Measurements from ENCODE around the gene KIRREL3. TPM values are rescaled to one million over a fixed set of nuclear protein-coding genes. Genes with fewer than 3 reads are reported as not detected.
"Not testable (repeated sequence)": the region's sequence is repeated elsewhere in the genome, so short reads cannot be mapped to it uniquely, and the experiment has no call there.

Gene KIRREL3
- total RNA-seq, 1 experiment from 2014 or later, result 2.2 TPM

DNA sequence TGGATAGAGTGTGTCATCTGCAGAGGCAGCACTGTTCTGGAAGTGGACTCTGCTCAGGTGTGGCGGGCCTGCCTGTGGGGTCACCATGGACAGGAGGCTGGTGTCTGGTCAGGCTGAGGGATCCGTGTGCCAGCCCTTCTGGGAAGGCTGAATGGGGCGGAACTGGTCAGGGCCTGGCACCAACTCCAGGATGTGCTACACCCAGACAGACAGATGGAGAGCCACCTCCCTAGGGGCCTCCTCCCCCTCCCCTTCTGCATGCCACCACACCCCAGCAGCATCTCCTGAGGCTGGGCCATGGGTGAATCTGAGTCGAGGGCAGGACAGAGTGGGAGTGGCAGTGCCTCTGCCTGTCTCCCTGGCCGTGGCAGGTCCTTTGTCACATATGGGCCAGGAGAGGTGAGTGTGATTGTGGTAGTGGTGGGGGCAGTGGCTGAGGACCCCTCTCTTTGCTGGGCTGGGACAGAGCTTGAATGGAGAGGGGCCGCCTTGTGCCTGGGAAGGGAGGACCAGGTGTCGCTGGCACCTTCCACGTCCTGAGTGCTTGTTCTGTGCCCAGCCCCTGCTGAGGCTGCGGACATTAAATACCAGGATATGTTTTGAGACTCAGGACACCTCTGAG lies 616.0 kb downstream of the KIRREL3 start:
- no peak for DNase-seq

DNA sequence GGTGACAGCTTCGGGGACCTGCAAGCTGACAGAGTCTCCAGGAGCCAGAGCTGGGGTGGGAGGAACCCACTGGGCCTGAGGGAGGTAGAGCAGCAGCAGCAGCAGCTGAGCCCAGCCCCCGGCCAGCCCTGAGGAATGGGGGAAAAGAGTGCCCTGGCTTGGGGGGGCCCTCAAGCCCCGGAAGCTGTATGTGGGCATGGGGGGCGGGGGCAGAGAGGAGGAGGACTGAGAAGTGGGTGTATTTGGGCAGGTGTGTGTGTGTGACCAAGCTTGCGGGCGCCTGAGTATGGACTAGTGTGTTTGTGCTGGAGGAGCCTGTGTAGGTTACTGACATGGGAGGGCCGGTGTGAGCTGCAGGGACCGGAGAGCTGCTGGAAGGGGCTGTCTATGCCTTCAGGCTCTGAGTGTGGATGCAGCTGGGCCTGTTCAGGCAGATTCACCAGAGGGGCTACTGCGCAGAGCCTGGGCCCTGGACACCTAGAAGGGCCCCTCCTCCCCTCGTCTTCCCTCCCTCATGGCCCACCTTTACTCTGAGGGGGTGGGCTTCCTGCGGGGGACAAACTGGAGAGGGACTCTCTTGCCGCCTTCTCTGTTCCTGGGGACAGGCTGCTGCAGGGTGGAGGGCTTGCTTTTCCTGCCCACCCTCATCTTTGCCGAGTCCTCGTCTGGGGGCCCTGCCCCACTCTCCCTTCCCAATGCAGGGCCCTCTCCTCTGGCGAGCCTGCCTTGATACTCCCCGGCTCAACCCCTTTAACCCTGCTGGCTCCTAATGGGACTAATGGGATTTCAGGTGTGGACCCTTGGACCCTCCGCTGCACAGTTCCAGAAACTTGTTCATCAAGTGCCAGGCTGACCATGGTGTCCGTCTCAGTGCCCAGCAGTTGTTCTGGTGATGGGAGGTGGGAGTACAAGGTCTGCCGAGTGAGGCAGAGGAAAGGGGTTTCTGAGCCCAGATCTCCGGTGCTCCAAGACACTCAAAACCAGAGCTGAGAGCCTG lies 616.9 kb downstream of the KIRREL3 start:
- Histone ChIP-seq H3K4me1 (replicated peaks; ENCODE audit: insufficient read depth) (peaks cover 76% of the 10 kb centered on the region), H3K36me3 (ENCODE audit: low read depth) (no peaks in the 10 kb centered on the region), H2AFZ (no peak overlapping the region), H3K27ac (peak overlapping the region; percentile 43; the same call in 1 of the 2 replicates), H3F3A (ENCODE audit: insufficient read depth, low read depth) (peaks cover 29% of the 10 kb centered on the region), H3K27me3 (ENCODE audit: insufficient read depth, low read depth) (no peaks in the 10 kb centered on the region), H3K9me3 (ENCODE audit: insufficient read depth, low read depth) (no peaks in the 10 kb centered on the region), H3K4me2 (peak overlapping the region; percentile 51), H3K79me2 (ENCODE audit: low read depth) (peaks cover 73% of the 10 kb centered on the region), H4K20me1 (ENCODE audit: insufficient read depth) (no peaks in the 10 kb centered on the region), H3K4me3 (no peak overlapping the region), H3K9me2 (ENCODE audit: insufficient read depth) (no peaks in the 10 kb centered on the region)
- CTCF ChIA-PET, result interaction anchor here (0.6 kb wide), 1 partner anchor 80 kb away, joined by 4 read pairs; the partner anchor contains the start of gene DCPS
- no peak for DNase-seq
- BruUV-seq (replicated peaks), result no TSS peak
- POLR2A ChIA-PET (ENCODE audit: unreplicated experiment), result interaction anchor here (0.6 to 0.7 kb wide), 2 partner anchors 42 to 100 kb away, joined by 6 to 22 read pairs; no protein-coding TSS in a partner anchor
- intact Hi-C loops (cut with micrococcal nuclease; ENCODE audit: unreplicated experiment), result loop anchor here (2.0 kb wide), 1 partner anchor 19 kb away; no protein-coding TSS in a partner anchor
- TF ChIP-seq, protein P1, sequence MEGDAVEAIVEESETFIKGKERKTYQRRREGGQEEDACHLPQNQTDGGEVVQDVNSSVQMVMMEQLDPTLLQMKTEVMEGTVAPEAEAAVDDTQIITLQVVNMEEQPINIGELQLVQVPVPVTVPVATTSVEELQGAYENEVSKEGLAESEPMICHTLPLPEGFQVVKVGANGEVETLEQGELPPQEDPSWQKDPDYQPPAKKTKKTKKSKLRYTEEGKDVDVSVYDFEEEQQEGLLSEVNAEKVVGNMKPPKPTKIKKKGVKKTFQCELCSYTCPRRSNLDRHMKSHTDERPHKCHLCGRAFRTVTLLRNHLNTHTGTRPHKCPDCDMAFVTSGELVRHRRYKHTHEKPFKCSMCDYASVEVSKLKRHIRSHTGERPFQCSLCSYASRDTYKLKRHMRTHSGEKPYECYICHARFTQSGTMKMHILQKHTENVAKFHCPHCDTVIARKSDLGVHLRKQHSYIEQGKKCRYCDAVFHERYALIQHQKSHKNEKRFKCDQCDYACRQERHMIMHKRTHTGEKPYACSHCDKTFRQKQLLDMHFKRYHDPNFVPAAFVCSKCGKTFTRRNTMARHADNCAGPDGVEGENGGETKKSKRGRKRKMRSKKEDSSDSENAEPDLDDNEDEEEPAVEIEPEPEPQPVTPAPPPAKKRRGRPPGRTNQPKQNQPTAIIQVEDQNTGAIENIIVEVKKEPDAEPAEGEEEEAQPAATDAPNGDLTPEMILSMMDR (conservative IDR thresholded peaks at IDR 0.05), result no peak
- TF ChIP-seq EZH2 (IDR thresholded peaks at IDR 0.05; ENCODE audit: low read depth), result no peak

More for the DNA sequence above, 616.0 kb downstream of the KIRREL3 start:
- no TSS peak for BruUV-seq (replicated peaks)
- Histone ChIP-seq H3K79me2 (ENCODE audit: low read depth) (peaks cover 74% of the 10 kb centered on the region), H4K20me1 (ENCODE audit: insufficient read depth) (no peaks in the 10 kb centered on the region), H3K27me3 (ENCODE audit: insufficient read depth, low read depth) (no peaks in the 10 kb centered on the region), H3K4me1 (replicated peaks; ENCODE audit: insufficient read depth) (peaks cover 76% of the 10 kb centered on the region), H2AFZ (no peak overlapping the region), H3K27ac (no peak overlapping the region), H3K9me2 (ENCODE audit: insufficient read depth) (no peaks in the 10 kb centered on the region), H3F3A (ENCODE audit: insufficient read depth, low read depth) (peaks cover 29% of the 10 kb centered on the region), H3K4me3 (no peak overlapping the region), H3K36me3 (ENCODE audit: low read depth) (no peaks in the 10 kb centered on the region), H3K9me3 (ENCODE audit: insufficient read depth, low read depth) (no peaks in the 10 kb centered on the region), H3K4me2 (no peak overlapping the region)
- CTCF ChIA-PET, result no interaction called here
- no peak for TF ChIP-seq EZH2 (IDR thresholded peaks at IDR 0.05; ENCODE audit: low read depth)
- TF ChIP-seq, protein P1 (conservative IDR thresholded peaks at IDR 0.05), result no peak
- intact Hi-C loops (cut with micrococcal nuclease; ENCODE audit: unreplicated experiment), result no loop called here
- POLR2A ChIA-PET (ENCODE audit: unreplicated experiment), result no interaction called here

DNA sequence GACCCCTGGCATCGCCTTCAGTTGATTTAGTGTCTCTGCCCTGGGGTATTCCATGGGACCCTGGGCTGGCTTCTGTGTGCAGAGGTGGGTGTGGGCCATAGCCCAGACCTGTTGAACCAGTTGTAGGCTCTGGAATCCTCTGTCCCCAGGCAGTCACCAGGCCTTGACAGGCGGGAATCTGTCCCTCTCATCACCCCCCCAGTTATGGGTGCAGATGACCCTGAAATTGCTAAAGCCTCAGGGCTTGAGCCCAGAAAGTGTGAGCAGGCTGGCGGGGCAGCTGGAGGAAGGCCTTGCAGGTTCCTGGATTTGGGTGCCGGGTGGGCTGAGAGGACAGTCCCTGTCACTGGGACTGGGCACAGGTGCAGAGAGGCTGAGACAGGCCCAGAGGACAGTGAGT lies 617.9 kb downstream of the KIRREL3 start:
- not testable (repeated sequence) for H3K36me3 ChIP-seq (ENCODE audit: low read depth); H3K9me2 ChIP-seq (ENCODE audit: insufficient read depth); H4K20me1 ChIP-seq (ENCODE audit: insufficient read depth); H3K4me3 ChIP-seq; BruUV-seq (replicated peaks); H3K9me3 ChIP-seq (ENCODE audit: insufficient read depth, low read depth); H3K27me3 ChIP-seq (ENCODE audit: insufficient read depth, low read depth); H2AFZ ChIP-seq
- peaks cover 25% of the 10 kb centered on the region for H3F3A ChIP-seq (ENCODE audit: insufficient read depth, low read depth)
- peak; percentile 73 to 84 for DNase-seq
- peak overlapping the region; percentile 51 for H3K4me2 ChIP-seq
- H3K79me2 ChIP-seq (ENCODE audit: low read depth), result peaks cover 74% of the 10 kb centered on the region
- peaks cover 68% of the 10 kb centered on the region for H3K4me1 ChIP-seq (replicated peaks; ENCODE audit: insufficient read depth)
- POLR2A ChIA-PET (ENCODE audit: unreplicated experiment), result interaction anchor here (0.7 kb wide), 1 partner anchor 41 kb away, joined by 6 read pairs; no protein-coding TSS in a partner anchor
- peak overlapping the region; percentile 43; the same call in 1 of the 2 replicates for H3K27ac ChIP-seq
- intact Hi-C loops (cut with micrococcal nuclease; ENCODE audit: unreplicated experiment), result loop anchor here (1.0 to 2.0 kb wide), 2 partner anchors 18 to 23 kb away; no protein-coding TSS in a partner anchor
- CTCF ChIA-PET, result interaction anchor here (0.6 kb wide), 1 partner anchor 79 kb away, joined by 4 read pairs; the partner anchor contains the start of gene DCPS

DNA sequence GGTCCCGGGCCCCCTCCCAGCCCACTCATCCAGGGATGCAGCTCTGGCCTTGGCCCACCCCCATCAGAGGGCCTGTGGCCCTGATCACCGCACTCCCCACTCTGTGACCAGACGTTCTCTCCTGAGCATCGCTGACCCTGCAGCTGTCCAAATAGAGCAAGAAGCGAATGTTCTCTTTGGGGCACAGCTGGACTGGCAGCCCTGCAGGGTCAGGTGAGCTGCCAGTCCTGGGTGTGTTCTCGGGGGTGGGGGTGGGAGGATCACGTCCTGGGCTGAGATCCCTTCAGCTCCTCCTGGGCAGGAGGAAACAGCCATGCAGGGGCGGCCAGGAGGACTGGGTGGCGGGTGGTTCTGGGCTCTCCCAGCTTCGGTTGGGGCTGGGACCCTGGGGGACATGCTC lies 618.6 kb downstream of the KIRREL3 start:
- H3K4me3 ChIP-seq; DNase-seq; H3K4me2 ChIP-seq; H3K9me3 ChIP-seq (ENCODE audit: insufficient read depth, low read depth); H3K36me3 ChIP-seq (ENCODE audit: low read depth); H3K9me2 ChIP-seq (ENCODE audit: insufficient read depth); H2AFZ ChIP-seq; H3K27ac ChIP-seq; H4K20me1 ChIP-seq (ENCODE audit: insufficient read depth); CTCF ChIA-PET; H3K27me3 ChIP-seq (ENCODE audit: insufficient read depth, low read depth); POLR2A ChIA-PET (ENCODE audit: unreplicated experiment); BruUV-seq (replicated peaks): not testable (repeated sequence)
- peaks cover 61% of the 10 kb centered on the region for H3K4me1 ChIP-seq (replicated peaks; ENCODE audit: insufficient read depth)
- peaks cover 74% of the 10 kb centered on the region for H3K79me2 ChIP-seq (ENCODE audit: low read depth)
- intact Hi-C loops (cut with micrococcal nuclease; ENCODE audit: unreplicated experiment), result loop anchor here (1.0 to 2.0 kb wide), 2 partner anchors 17 to 23 kb away; no protein-coding TSS in a partner anchor
- peaks cover 18% of the 10 kb centered on the region for H3F3A ChIP-seq (ENCODE audit: insufficient read depth, low read depth)
